ENCODE data around the gene C2orf76.

DNA sequence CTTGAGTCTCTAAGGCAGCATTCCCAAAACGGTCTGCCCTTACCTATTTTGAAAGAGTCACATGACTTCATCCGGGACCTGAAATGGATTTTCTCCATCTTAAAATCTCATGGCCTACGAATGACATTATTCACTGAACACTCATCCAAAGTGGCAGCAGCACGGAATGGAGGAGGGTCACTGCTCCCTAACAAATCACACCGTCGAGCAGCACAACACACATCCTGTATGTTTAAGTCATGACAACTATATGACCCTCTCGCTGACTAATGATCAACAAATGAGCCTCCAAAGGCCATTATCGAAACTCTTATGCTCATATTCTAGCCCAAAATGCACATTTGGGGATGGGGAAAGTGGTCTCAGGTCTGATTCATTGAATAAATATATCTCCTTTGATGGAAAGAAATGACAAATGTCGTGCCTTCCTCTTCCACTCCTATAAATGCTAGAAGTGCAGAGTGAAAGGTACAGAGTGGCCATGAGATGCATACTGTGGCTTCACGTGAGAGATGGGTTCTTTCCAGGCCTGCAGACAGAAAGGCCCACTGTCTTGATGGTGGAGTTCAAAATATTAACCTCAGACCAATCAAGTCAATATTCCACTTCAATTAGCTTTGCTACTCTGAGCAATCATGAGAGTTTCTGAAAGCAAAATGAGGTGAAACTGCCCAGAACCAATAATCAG, 70.8 kb downstream of the C2orf76 start:
- TF ChIP-seq, protein P1, sequence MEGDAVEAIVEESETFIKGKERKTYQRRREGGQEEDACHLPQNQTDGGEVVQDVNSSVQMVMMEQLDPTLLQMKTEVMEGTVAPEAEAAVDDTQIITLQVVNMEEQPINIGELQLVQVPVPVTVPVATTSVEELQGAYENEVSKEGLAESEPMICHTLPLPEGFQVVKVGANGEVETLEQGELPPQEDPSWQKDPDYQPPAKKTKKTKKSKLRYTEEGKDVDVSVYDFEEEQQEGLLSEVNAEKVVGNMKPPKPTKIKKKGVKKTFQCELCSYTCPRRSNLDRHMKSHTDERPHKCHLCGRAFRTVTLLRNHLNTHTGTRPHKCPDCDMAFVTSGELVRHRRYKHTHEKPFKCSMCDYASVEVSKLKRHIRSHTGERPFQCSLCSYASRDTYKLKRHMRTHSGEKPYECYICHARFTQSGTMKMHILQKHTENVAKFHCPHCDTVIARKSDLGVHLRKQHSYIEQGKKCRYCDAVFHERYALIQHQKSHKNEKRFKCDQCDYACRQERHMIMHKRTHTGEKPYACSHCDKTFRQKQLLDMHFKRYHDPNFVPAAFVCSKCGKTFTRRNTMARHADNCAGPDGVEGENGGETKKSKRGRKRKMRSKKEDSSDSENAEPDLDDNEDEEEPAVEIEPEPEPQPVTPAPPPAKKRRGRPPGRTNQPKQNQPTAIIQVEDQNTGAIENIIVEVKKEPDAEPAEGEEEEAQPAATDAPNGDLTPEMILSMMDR (IDR thresholded peaks at IDR 0.05), result no peak
- TF ChIP-seq POLR2A (IDR thresholded peaks at IDR 0.05) (no peak), POLR2AphosphoS5 (IDR thresholded peaks at IDR 0.05) (no peak)

Data from prostate gland (tissue), 2 donors.